KMS-11 (cell line): ENCODE results near the gene LRRC30.

Experiments
- H2AFZ ChIP-seq: fragments of 200-600 bp; sonication (generic); 2 replicates; pipeline ENCODE4 v1.6.1; 2016; ENCODE audit warnings: antibody characterized with exemption, mixed run types, low read depth
- H3K27ac ChIP-seq: fragments of 200-600 bp; sonication (generic); 2 replicates; pipeline ENCODE4 v1.6.1; 2016; ENCODE audit warnings: mild to moderate bottlenecking, mixed run types
- H3K27me3 ChIP-seq: fragments of 200-600 bp; sonication (generic); 2 replicates; pipeline ENCODE4 v1.6.1; 2017; ENCODE audit warnings: mild to moderate bottlenecking, low read depth, mixed run types, moderate library complexity; ENCODE audit not compliant: insufficient read depth
- H3K36me3 ChIP-seq: fragments of 200-600 bp; sonication (generic); 2 replicates; pipeline ENCODE4 v1.6.1; 2017; ENCODE audit warnings: mild to moderate bottlenecking, mixed run types; ENCODE audit not compliant: insufficient read depth
- H3K4me1 ChIP-seq: fragments of 200-600 bp; sonication (generic); 2 replicates; pipeline ENCODE4 v1.6.1; 2016; ENCODE audit warnings: mild to moderate bottlenecking, low read depth, mixed run types; ENCODE audit not compliant: poor library complexity, severe bottlenecking
- H3K4me2 ChIP-seq: fragments of 200-600 bp; sonication (generic); 2 replicates; pipeline ENCODE4 v1.7.0; 2016; ENCODE audit warnings: mild to moderate bottlenecking, mixed run types
- H3K4me3 ChIP-seq: fragments of 200-600 bp; sonication (generic); IDR thresholded peaks from 2 replicates; pipeline ENCODE4 v1.6.1; 2017; ENCODE audit warnings: low read depth, low read length, mixed read lengths; ENCODE audit not compliant: insufficient read depth
- H3K79me2 ChIP-seq: fragments of 200-600 bp; sonication (generic); 2 replicates; pipeline ENCODE4 v1.6.1; 2016; ENCODE audit warnings: low read depth, mixed run types; ENCODE audit not compliant: insufficient read depth
- H3K9ac ChIP-seq: fragments of 200-600 bp; sonication (generic); 2 replicates; pipeline ENCODE4 v1.6.1; 2016; ENCODE audit warnings: mild to moderate bottlenecking, mixed run types
- H4K20me1 ChIP-seq: fragments of 200-600 bp; sonication (generic); 2 replicates; pipeline ENCODE4 v1.6.1; 2016; ENCODE audit warnings: mild to moderate bottlenecking, mixed run types; ENCODE audit not compliant: insufficient read depth
- TF ChIP-seq, protein P1 (sequence below): fragments of 200-600 bp; sonication (generic); conservative IDR thresholded peaks from 2 replicates; pipeline ENCODE4 v1.6.1; 2017; ENCODE audit warnings: low read depth, mild to moderate bottlenecking, antibody characterized with exemption, low read length, moderate library complexity, mixed read lengths

Gene LRRC30

DNA sequence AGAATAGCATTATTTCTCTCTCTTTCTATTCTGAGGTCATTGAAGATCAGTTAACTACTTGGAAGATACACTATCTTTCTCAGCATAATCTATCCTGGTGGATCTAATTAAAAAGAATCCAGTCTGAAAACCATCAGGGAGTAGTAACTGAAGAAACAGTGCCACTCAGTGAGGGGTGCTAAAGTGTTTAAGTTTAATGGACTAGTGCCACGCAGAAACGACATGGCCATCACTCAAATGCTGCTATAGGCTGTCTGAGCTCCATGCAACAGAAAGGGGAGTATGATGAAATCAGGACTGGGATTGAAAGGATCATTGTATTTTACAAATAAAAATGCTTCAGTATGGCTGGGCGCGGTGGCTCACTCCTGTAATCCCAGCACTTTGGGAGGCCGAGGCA lies 23.3 kb downstream of the LRRC30 start:
- Histone ChIP-seq H3K79me2 (no peaks in the 10 kb centered on the region), H3K4me3 (no peak overlapping the region), H4K20me1 (no peaks in the 10 kb centered on the region), H3K4me1 (no peaks in the 10 kb centered on the region), H3K27ac (no peak overlapping the region), H2AFZ (no peak overlapping the region), H3K36me3 (no peaks in the 10 kb centered on the region), H3K4me2 (no peak overlapping the region), H3K9ac (no peak overlapping the region), H3K27me3 (no peaks in the 10 kb centered on the region)
- TF ChIP-seq, protein P1, sequence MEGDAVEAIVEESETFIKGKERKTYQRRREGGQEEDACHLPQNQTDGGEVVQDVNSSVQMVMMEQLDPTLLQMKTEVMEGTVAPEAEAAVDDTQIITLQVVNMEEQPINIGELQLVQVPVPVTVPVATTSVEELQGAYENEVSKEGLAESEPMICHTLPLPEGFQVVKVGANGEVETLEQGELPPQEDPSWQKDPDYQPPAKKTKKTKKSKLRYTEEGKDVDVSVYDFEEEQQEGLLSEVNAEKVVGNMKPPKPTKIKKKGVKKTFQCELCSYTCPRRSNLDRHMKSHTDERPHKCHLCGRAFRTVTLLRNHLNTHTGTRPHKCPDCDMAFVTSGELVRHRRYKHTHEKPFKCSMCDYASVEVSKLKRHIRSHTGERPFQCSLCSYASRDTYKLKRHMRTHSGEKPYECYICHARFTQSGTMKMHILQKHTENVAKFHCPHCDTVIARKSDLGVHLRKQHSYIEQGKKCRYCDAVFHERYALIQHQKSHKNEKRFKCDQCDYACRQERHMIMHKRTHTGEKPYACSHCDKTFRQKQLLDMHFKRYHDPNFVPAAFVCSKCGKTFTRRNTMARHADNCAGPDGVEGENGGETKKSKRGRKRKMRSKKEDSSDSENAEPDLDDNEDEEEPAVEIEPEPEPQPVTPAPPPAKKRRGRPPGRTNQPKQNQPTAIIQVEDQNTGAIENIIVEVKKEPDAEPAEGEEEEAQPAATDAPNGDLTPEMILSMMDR, result no peak

DNA sequence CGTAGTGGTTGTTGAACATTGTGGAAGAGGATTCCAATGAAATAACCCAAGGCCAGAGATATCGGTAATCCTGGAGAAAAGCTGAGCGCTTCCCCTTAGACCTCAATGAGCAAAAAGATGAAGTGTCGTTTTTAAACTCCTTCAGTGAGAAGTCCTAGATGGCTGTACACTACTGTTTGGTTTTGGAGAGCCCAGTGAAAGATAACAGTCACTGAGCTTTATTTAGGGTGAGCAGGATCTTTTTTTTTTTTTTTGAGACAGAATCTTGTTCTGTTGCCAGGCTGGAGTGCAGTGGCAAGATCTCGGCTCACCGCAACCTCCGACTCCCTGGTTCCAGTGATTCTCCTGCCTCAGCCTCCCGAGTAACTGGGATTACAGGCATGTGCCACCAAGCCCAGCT lies 24.2 kb downstream of the LRRC30 start:
- Histone ChIP-seq H3K4me3 (no peak overlapping the region), H3K4me1 (no peaks in the 10 kb centered on the region), H3K79me2 (no peaks in the 10 kb centered on the region), H2AFZ (no peak overlapping the region), H3K36me3 (no peaks in the 10 kb centered on the region), H3K9ac (no peak overlapping the region), H3K4me2 (no peak overlapping the region), H4K20me1 (no peaks in the 10 kb centered on the region), H3K27me3 (no peaks in the 10 kb centered on the region), H3K27ac (no peak overlapping the region)
- TF ChIP-seq, protein P1, result no peak

DNA sequence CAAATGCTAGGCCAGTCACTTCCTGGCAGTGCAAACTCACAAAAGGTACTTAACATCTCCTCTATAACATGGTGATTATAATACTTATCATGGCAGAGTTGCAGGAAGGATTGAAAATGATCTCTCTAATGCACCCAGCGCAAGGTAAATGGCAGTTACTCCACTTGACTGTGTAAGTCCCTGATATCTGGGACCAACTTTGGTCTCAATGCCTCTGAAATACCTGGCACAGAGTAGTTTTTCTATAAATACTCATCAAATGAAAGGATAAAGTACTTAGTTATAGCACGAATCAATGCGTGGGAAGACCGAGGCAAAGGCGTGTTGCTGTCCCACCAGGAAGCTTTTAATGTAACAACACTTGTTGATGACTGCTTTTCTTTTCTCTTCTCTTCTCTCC lies 24.8 kb downstream of the LRRC30 start:
- TF ChIP-seq, protein P1, result no peak
- Histone ChIP-seq H2AFZ (no peak overlapping the region), H4K20me1 (no peaks in the 10 kb centered on the region), H3K27me3 (no peaks in the 10 kb centered on the region), H3K36me3 (no peaks in the 10 kb centered on the region), H3K4me3 (no peak overlapping the region), H3K79me2 (no peaks in the 10 kb centered on the region), H3K9ac (no peak overlapping the region), H3K4me2 (no peak overlapping the region), H3K4me1 (no peaks in the 10 kb centered on the region), H3K27ac (no peak overlapping the region)

DNA sequence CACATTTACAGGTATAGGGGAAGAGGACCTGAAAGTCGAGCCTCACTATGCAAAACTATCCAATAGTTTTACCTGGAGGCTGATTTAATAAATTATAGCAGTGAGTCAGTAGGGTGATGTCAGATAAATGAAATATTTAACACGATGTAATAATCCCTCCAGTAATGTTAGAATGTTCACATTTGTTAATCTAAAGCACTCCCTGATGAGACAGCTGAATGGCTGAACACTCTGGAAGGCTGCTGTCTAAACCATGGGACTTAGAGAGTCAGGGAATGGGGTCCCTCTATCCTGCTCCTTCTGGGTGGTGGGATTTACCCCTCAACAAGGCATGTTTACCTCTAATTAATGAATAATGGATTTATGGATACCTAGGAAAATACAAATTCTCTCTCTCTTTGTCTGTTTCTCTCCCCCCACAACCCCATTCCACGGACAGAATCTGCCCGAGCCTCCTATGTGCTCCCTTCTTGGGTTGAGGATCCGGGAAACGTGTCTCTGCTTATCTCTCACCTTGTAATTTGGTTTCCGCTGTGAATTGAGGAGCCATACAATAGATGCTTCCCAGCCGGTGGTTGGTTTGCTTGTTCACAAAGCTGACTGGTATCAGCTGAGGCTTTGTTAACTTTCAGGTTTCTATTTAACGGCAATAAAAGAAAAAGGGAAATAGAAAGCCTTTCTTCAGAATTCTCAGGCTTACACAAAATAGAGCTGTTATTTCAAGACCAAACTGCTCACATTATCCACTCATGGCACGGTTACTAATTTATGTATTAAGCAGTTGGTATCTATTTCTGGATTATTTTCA lies 25.9 kb downstream of the LRRC30 start:
- H3K4me2 ChIP-seq, result no peak overlapping the region
- no peaks in the 10 kb centered on the region for H3K79me2 ChIP-seq
- TF ChIP-seq, protein P1, result no peak
- no peak overlapping the region for H3K27ac ChIP-seq
- H3K9ac ChIP-seq, result no peak overlapping the region
- H4K20me1 ChIP-seq, result no peaks in the 10 kb centered on the region
- H3K4me1 ChIP-seq, result no peaks in the 10 kb centered on the region
- no peaks in the 10 kb centered on the region for H3K27me3 ChIP-seq
- H2AFZ ChIP-seq, result no peak overlapping the region
- H3K36me3 ChIP-seq, result no peaks in the 10 kb centered on the region
- no peak overlapping the region for H3K4me3 ChIP-seq
